HepG2 (cell line): ENCODE results near the gene FAM83C. TPM values are rescaled to one million over a fixed set of nuclear protein-coding genes. Genes with fewer than 3 reads are reported as not detected.

Experiments
- BRD4 ChIP-seq: sonication (generic); formaldehyde crosslinking; IDR thresholded peaks from 2 replicates; pipeline ENCODE4 v1.4.0; 2020; ENCODE audit warnings: missing genetic modification reagents
- CEBPB ChIP-seq: IDR thresholded peaks from 2 replicates; pipeline ENCODE4 v1.6.1; 2011; ENCODE audit warnings: low read depth, low read length, improper control_type of control experiment, borderline replicate concordance
- CENPT ChIP-seq: sonication (generic); formaldehyde crosslinking; IDR thresholded peaks from 2 replicates; pipeline ENCODE4 v1.8.0; 2022; ENCODE audit warnings: low read depth, mild to moderate bottlenecking, moderate library complexity, missing genetic modification reagents
- DR1 ChIP-seq: sonication (generic); formaldehyde crosslinking; IDR thresholded peaks from 2 replicates; pipeline ENCODE4 v1.8.0; 2021; ENCODE audit warnings: mild to moderate bottlenecking, missing genetic modification reagents, inconsistent platforms
- FOSL2 ChIP-seq: sonication (generic); formaldehyde crosslinking; IDR thresholded peaks from 2 replicates; pipeline ENCODE4 v1.4.0; 2020; ENCODE audit warnings: missing genetic modification reagents
- HNF4A ChIP-seq: sonication (generic); formaldehyde crosslinking; IDR thresholded peaks from 2 replicates; pipeline ENCODE4 v1.4.0; 2020; ENCODE audit warnings: missing genetic modification reagents
- HOXA7 ChIP-seq: sonication (generic); formaldehyde crosslinking; IDR thresholded peaks from 2 replicates; pipeline ENCODE4 v1.8.1; 2022; ENCODE audit warnings: mild to moderate bottlenecking, missing genetic modification reagents, moderate library complexity
- MED13 ChIP-seq: sonication (generic); formaldehyde crosslinking; IDR thresholded peaks from 2 replicates; pipeline ENCODE4 v1.5.0; 2020; ENCODE audit warnings: missing genetic modification reagents
- MXD4 ChIP-seq: IDR thresholded peaks from 2 replicates; pipeline ENCODE4 v1.6.1; 2016; ENCODE audit warnings: mild to moderate bottlenecking, missing biosample characterization, missing genetic modification reagents
- NAIF1 ChIP-seq: sonication (generic); formaldehyde crosslinking; IDR thresholded peaks from 2 replicates; pipeline ENCODE4 v1.5.0; 2020; ENCODE audit warnings: mild to moderate bottlenecking, missing genetic modification reagents, borderline replicate concordance
- POLR2G ChIP-seq: fragments of 200-400 bp; formaldehyde crosslinking; IDR thresholded peaks from 2 replicates; pipeline ENCODE4 v1.6.1; 2018; ENCODE audit warnings: mild to moderate bottlenecking, low read depth, low read length, moderate library complexity
- PRDM15 ChIP-seq: sonication (generic); formaldehyde crosslinking; IDR thresholded peaks from 2 replicates; pipeline ENCODE4 v1.4.0; 2020; ENCODE audit warnings: missing genetic modification reagents
- REPIN1 ChIP-seq: sonication (generic); formaldehyde crosslinking; IDR thresholded peaks from 2 replicates; pipeline ENCODE4 v1.8.0; 2022; ENCODE audit warnings: missing genetic modification reagents, low read depth, mild to moderate bottlenecking, borderline replicate concordance
- RXRA ChIP-seq: sonication (generic); formaldehyde crosslinking; IDR thresholded peaks from 2 replicates; pipeline ENCODE4 v1.5.1; 2020; ENCODE audit warnings: missing genetic modification reagents
- SMARCC2 ChIP-seq: fragments of 450-650 bp; IDR thresholded peaks from 2 replicates; pipeline ENCODE4 v1.6.1; 2017; ENCODE audit warnings: antibody characterized with exemption, mild to moderate bottlenecking
- SRSF9 ChIP-seq: fragments of 200-400 bp; formaldehyde crosslinking; IDR thresholded peaks from 2 replicates; pipeline ENCODE4 v1.6.1; 2018; ENCODE audit warnings: borderline replicate concordance, mild to moderate bottlenecking, low read depth, low read length; ENCODE audit not compliant: insufficient read depth, poor library complexity, severe bottlenecking
- THYN1 ChIP-seq: sonication (generic); formaldehyde crosslinking; IDR thresholded peaks from 2 replicates; pipeline ENCODE4 v1.8.1; 2023; ENCODE audit warnings: low read depth, mild to moderate bottlenecking, moderate library complexity, missing genetic modification reagents, borderline replicate concordance
- ZBTB3 ChIP-seq: sonication (generic); formaldehyde crosslinking; IDR thresholded peaks from 2 replicates; pipeline ENCODE4 v1.4.0; 2020; ENCODE audit warnings: low read depth, mild to moderate bottlenecking, moderate library complexity, missing genetic modification reagents, borderline replicate concordance
- ZKSCAN5 ChIP-seq: sonication (generic); formaldehyde crosslinking; IDR thresholded peaks from 2 replicates; pipeline ENCODE4 v1.5.1; 2020; ENCODE audit warnings: mild to moderate bottlenecking, missing genetic modification reagents
- ZNF260 ChIP-seq: sonication (generic); formaldehyde crosslinking; IDR thresholded peaks from 2 replicates; pipeline ENCODE4 v1.4.0; 2020; ENCODE audit warnings: missing genetic modification reagents, low read depth, mild to moderate bottlenecking, borderline replicate concordance
- ZNF282 ChIP-seq: fragments of 450-650 bp; IDR thresholded peaks from 2 replicates; pipeline ENCODE4 v1.6.1; 2018; ENCODE audit not compliant: partially characterized antibody
- ZNF362 ChIP-seq: sonication (generic); formaldehyde crosslinking; IDR thresholded peaks from 2 replicates; pipeline ENCODE4 v1.4.0; 2020; ENCODE audit warnings: missing genetic modification reagents, mild to moderate bottlenecking, borderline replicate concordance
- polyA plus RNA-seq, 8 experiments: library from polyadenylated mRNA; depleted of rRNA in 3 of 8; stranded (reverse) in 7 of 8; unstranded in 1 of 8; fragments of >200 nt; fragmentation: Illumina TruSeq in 4 of 8; extraction: Trizol in 4 of 8; gene quantifications; 2 replicates each; pipeline versions ENCODE4 v1.2.1 to v1.2.3, GENCODE V29; 2011 to 2016; ENCODE audit warnings: low read depth in 4 of 8, missing spikeins in 1 of 8, mixed read lengths in 1 of 8; ENCODE audit not compliant: insufficient read depth in 1 of 8
- total RNA-seq, 5 experiments: library from RNA; depleted of rRNA; stranded (reverse); fragments of >200 nt; fragmentation: Illumina TruSeq; extraction: Trizol; gene quantifications; 2 replicates each; pipeline ENCODE4 v1.2.3, GENCODE V29; 2016; ENCODE audit warnings: low read depth in 1 of 5
- TF ChIP-seq, protein P1 (sequence below): sonication (generic); formaldehyde crosslinking; IDR thresholded peaks from 2 replicates; pipeline ENCODE4 v1.5.0; 2020; ENCODE audit warnings: missing genetic modification reagents

Gene FAM83C
- total and polyA plus RNA-seq, 2 of the 13 experiments (the other 11 are each of a cell fraction or from before 2014, with no cell fraction given): 0.04 TPM; not detected in 1

DNA sequence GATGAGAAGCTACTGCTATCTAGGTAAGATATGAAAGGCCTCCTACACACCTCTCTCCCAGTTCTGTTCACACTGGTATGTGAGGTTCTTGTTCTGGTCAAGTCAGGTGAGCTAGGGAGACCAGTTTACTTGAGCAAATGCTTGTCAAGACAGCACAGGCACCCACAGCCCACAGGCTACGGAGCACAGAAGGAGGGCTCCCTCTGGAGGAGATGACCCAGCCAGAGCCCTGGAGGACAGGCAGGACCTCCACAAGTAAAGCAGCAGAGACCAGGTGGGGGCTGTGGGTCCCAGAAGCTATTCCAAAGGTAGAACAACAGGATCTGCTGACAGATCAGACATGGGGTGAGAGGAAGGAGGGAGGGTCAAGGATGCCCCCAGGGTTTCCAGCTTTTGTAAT is 27.5 kb downstream of the FAM83C start (continued):
- TF ChIP-seq PRDM15 (no peak), ZBTB3 (no peak), ZNF282 (no peak), MED13 (no peak), ZKSCAN5 (0 out of 2 replicates have a peak, but pooled peaks have one; percentile 39), RXRA (CRISPR knock-in tag) (no peak), FOSL2 (CRISPR knock-in tag) (peak; percentile 5; the same call in 1 of the 2 replicates), CEBPB (peak; percentile 29; the same call in 1 of the 2 replicates), POLR2G (no peak), HNF4A (CRISPR knock-in tag) (no peak), NAIF1 (CRISPR knock-in tag) (no peak), DR1 (CRISPR knock-in tag) (no peak), ZNF260 (CRISPR knock-in tag) (no peak), HOXA7 (CRISPR knock-in tag) (no peak), BRD4 (CRISPR knock-in tag) (no peak), SMARCC2 (no peak), REPIN1 (CRISPR knock-in tag) (no peak), THYN1 (CRISPR knock-in tag) (no peak), ZNF362 (CRISPR knock-in tag) (peak; percentile 73), SRSF9 (no peak), CENPT (no peak), MXD4 (CRISPR knock-in tag) (no peak)
- TF ChIP-seq, protein P1, sequence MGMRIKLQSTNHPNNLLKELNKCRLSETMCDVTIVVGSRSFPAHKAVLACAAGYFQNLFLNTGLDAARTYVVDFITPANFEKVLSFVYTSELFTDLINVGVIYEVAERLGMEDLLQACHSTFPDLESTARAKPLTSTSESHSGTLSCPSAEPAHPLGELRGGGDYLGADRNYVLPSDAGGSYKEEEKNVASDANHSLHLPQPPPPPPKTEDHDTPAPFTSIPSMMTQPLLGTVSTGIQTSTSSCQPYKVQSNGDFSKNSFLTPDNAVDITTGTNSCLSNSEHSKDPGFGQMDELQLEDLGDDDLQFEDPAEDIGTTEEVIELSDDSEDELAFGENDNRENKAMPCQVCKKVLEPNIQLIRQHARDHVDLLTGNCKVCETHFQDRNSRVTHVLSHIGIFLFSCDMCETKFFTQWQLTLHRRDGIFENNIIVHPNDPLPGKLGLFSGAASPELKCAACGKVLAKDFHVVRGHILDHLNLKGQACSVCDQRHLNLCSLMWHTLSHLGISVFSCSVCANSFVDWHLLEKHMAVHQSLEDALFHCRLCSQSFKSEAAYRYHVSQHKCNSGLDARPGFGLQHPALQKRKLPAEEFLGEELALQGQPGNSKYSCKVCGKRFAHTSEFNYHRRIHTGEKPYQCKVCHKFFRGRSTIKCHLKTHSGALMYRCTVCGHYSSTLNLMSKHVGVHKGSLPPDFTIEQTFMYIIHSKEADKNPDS: no peak
